Activated T-cell treated with anti-CD3 and anti-CD28 coated beads, Interleukin-2, amount 50 U/mL, for 1 hour (primary cell): ENCODE results near the gene DUS4L.

Experiments
- DNase-seq: peaks from one replicate; pipeline ENCODE4 v3.0.0-alpha.2; 2020

DUS4L gene

GRCh38 chr7:107615910-107616680 is 52.3 kb downstream of the DUS4L start:
- DNase-seq = no peak

GRCh38 chr7:107622429-107622828 is 58.7 kb downstream of the DUS4L start:
- no peak for DNase-seq

GRCh38 chr7:107622894-107623293 is 59.1 kb downstream of the DUS4L start:
- no peak for DNase-seq

- DNase-seq = no peak
Observed at GRCh38 chr7:107627002-107627401, 63.2 kb downstream of the DUS4L start.
